Esophagus muscularis mucosa (tissue), 3 donors: ENCODE results near the gene NAV2.

Experiments used
- CTCF ChIP-seq, 3 experiments: fragments of 200-600 bp in 2 of 3; fragments of 450-650 bp in 1 of 3; sonication (generic) in 2 of 3; IDR thresholded peaks; one replicate each; pipeline ENCODE4 v1.5.1; 2017 to 2019; ENCODE audit warnings: antibody characterized with exemption in 3 of 3, mild to moderate bottlenecking in 2 of 3, moderate library complexity in 1 of 3
- POLR2AphosphoS5 ChIP-seq, 2 donors: sonication (generic); formaldehyde crosslinking; IDR thresholded peaks; one replicate each; pipeline ENCODE4 v1.6.1; 2017; ENCODE audit warnings: antibody characterized with exemption in 2 of 2

GRCh38 chr11:19735157-19735908 lies 22.7 kb downstream of the NAV2 start:
- TF ChIP-seq CTCF (IDR thresholded peaks at IDR 0.05) (peak; percentile 49 to 54 (median 51)), POLR2AphosphoS5 (IDR thresholded peaks at IDR 0.05) (peak; percentile 19 to 52)
